HG03575 (cell line): Measurements from ENCODE around the gene DPP9.

ENCODE experiments used
- ATAC-seq: cut with Tn5 transposase; IDR thresholded peaks from one replicate; pipeline ENCODE4 v1.9.1; 2021; ENCODE audit not compliant: unreplicated experiment, insufficient number of reproducible peaks, low FRiP score; ENCODE audit errors: extremely low read depth

The DPP9 gene

DNA sequence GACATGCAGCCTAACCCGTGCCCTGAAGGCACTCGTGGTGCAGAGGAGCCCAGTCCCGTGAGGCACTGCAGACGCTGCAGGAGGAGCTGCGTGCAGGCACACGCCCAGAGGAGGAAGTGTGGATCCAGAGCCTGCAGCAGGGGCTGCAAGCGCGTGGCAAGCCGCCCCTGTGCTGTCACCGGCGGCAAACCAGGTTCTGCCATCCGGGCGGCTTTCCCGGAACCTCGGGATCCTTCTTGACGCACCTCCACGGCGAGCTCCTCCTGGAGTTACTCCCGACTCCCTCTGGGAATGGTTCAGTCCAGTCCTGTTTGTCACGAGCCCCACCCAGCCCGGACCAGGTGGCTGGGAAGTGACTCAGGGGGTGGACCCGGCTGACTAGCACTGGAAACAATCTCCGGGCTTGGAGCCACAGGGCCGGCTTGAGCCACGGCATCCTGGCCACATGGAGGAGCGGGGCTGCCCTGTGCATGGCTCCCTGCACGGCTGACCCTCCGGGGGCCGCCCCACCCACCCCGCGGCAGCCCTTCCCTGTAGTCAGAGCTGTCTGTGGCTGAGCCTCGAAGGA lies 10.2 kb downstream of the DPP9 start:
- no peak for ATAC-seq

DNA sequence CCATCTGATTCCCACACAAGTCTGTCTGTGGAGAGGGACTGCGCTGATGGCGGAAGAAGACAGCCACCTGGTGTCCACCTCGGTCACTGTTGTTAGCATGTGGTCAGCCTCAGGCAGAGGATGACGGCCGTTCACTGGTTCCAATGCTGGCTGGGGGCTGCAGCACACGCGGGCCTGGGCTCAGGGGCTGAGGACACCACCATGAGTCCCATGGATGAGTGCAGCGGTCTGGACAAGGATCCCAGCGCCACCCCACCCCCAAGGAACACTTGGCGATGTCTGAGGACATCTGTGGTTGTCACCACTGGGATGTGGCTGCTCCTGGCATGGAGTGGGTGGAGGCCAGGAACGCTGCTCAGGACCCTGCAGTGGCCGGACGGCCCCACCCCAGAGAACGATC lies 10.9 kb downstream of the DPP9 start:
- ATAC-seq = no peak

DNA sequence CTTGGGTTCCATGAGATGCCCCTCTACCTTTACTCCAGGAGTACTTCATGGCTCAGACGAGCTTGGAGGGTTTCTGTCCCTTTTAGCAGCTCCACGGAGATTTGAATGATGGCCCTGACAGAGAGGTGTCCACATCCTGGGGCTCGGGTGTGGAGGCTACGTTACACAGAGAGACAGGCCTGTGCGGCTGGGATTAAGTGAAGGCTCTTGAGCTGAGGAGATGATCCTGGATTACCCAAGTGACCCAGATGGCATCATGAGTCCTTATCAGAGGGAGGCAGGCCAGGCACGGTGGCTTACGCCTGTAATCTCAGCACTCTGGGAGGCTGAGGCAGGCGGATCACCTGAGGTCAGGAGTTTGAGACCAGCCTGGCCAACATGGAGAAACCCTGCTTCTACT lies 12.4 kb downstream of the DPP9 start:
- ATAC-seq = no peak

DNA sequence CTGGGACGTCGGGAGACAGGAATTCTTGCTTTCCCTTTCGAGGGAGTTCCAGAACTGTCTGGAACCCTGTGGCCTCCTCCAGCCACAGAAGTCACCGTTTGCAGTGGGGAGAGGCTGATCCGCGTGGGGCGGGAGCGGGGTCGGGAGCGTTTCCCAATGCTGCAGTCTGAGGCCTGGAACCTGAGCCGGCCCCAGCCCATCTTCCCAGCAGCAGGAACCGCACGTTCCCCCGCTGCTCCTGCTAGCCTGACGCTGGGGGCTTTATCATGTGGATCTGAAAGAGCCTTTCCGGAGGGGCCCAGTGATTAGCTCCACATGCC lies 13.4 kb downstream of the DPP9 start:
- no peak for ATAC-seq

DNA sequence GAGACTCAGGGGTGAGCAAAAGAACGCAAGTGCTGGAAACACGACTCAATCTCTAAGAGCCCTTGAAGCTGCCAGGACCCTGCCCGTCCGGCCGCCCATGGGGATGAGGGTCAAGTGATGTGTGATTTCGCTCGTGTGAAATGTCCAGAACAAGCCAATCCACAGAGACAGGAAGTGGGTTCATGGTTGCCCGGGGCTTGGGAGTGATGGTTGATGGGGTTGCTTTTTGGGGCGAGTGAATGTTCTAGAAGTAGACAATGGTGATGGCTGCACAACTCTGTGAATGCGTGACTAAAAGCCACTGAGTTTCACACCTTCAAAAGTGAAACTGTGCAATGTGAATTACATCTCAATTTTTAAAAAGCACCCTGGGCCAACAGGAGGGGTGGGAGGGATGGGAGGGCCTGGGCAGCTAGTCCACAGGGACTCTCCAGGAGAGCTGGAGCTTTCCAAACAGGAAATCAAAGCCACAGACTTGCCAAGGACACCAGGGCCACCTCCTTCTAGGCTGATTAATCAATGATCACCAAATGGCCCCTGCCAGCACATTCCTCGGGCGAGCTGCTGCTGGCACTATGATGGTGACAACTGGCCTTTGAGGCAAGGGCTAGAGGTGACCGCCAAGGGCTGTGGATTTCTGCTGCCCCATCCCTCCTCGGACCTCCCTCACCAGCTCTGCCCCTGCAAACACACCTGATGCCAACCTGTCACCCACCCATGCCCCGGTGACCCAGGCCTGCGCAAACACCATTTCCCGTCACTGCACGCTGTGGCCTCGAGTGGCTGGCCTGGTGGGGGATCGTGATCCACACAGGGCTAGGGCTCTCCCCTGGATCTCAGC lies 14.0 kb downstream of the DPP9 start:
- no peak for ATAC-seq

DNA sequence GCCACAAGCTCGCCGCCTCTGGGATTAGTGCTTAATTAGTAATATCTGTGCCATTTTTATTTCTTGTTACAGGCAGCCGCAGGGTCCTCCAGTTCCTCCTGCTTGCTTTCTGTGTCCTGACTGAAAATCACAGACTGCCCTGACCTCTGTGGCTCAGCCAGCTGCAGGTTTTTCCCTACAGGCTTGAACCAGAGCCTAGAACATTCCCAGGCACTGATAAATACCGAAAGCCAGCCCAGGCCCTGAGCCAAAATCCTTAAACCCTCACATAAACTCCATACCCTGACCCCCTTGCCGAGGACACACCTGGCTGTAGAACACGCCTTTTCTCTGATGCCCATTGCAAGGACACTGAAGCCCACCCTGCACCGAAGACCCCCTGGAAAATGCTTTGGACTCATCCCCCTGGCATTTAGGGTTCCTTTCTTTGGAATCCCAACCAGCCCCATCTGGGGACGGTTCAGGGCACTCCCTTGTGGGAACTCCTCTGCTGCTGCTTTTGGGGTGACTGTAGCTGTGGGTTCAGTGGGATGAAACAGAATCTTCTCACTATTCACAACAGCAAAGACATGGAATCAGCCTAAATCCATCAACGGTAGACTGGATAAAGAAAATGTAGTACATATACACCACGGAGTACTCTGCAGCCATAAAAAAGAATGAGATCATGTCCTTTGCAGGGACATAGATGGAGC lies 15.5 kb downstream of the DPP9 start:
- ATAC-seq = no peak

DNA sequence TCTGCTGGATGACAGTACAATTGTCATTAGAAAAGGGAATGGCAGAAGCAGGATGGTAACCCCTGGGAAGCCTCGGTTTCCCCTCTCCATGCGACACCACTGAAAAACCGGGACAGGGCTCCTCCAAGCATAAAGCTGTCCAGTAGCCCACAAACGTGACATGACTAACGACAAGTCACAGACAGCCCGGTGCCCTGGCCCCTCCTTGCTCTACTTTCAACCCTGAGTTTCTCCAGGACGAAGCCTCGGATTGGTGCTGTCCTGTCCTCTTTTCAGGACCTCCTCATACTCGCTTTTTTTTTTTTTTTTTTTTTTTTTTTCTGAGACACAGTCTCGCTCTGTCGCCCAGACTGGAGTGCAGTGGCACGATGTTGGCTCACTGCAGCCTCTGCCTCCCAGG lies 16.3 kb downstream of the DPP9 start:
- ATAC-seq = no peak

DNA sequence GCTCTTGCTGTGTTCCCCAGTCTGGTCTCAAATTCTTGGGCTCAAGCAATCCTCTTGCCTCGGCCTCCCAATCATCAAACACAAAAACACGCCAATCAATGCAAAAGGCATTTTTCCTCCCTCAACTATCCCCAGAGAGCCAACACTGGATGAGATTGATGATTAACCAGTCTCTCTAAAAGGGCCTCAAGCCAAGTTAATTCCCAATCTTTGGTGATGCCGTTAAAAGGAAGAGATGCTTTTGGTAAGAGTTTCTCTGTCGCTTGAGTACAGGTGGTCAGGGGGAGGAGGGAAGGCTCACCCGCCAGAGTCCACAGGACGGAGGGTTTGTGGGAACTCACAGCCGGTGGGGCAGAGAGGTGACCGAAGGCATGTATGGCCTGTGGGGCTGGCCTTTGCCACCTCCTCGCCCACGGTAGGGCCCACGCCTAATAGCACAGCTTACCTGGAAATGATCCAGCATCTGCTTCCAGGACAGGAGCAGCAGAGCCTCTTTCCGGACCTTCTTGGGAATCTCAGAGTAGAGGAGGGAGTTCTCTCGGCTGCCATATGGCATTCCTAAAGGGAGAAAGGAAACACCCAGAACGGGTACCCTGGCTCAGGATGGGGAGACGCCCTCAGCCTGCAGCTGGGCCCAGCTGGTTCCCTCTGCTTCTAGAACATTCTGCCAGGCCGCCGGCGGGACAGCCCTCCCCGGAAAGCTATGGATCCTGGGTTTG lies 18.1 kb downstream of the DPP9 start:
- ATAC-seq = no peak

DNA sequence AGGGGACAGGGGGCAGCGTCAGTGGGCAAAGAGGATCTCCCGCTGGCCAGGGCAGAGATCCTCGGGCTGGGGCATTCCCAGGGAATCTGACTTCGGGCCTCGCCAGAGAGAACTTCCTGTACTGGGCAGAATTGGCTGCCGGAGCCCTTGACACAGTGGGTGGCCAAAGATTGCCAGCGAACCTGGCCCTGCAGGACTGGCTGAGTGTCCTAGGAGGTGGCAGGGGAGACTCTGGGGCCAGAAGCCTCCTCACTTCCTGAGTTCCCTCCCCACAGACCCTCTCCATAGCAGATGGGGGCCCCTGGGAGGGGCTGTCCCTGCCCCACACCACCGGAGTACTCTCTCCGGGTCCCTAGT lies 19.3 kb downstream of the DPP9 start:
- no peak for ATAC-seq

DNA sequence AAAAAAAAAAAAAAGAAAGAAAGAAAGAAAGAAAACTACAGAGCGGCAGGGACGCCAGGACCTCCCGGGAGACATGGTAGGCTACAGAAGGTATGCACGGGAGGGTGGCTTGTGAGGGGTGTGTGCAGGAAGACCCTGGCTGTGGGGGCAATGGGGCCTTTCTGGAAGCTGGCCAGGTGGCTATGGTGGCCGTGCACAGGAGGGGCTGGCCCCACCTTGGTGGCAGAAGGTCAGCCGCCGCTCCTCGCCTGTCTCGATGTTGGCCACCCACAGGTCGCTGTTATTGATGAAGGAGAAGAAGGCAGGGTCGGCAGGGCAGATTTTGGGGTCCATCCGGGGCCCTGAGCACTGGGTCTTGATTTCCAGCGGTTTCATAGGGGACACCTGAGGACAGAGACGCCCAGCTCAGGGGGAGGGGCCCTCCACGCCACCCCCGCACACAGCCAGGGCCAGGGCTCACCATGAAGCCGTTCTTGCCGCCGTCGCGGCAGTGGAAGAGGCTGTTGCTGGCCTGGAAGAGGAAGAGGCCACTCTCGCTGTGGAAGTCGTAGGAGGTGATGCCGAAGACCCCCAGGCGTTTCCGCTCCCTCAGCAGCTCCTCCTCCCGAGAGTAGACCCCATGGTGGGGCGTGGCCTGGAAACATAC lies 19.8 kb downstream of the DPP9 start:
- no peak for ATAC-seq

DNA sequence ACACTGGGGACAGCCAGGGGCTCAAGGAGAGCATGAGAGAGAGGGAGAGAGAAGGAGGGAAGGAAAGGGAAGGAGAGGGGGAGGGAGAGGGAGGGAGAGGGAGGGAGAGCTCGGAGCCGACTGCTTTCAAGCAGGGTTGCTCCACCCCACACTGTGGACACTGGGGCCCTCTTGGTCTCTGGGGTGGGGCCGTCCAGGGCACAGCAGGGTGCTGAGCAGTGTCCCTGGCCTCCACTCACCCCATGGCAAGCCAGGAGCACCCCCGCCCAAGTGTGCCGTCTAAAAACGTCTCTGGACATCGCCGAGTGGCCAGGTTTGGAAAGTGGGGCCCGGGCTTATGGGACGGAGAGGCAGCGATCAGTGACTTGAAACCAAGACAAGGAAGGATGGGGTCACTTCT lies 20.9 kb downstream of the DPP9 start:
- no peak for ATAC-seq

DNA sequence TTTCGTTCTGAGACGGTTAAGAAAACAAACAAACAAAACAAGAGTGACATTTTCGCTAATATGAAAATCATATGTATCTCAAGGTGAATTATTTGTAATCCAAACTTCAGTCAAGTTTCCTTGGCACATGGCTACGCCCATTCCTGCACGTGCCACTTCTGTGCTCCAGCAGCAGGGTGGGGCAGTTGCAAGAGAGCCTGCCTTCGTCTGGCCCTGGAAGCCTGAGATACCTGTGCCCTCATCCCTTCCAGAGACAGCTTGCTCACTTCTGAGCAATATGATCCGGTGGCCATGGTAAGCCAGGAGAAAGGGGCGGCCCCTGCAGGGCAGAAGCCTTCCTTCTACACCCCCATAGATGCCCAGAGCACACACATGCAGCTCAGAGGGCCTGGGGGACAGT lies 22.1 kb downstream of the DPP9 start:
- ATAC-seq = no peak

DNA sequence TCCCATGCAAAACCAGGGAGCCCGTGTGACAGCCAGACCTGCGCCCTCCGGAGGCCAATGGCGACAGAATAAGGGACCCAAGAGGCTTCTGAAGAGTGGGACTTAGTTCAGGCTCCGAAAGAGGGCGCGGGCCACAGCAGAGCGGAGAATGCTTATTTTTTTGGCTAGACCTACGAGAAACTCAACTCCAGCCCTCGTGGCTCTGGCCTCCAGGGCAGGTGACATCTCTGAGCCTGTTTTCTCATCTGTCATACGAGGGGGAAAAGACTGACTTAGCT lies 23.0 kb downstream of the DPP9 start:
- ATAC-seq = no peak

DNA sequence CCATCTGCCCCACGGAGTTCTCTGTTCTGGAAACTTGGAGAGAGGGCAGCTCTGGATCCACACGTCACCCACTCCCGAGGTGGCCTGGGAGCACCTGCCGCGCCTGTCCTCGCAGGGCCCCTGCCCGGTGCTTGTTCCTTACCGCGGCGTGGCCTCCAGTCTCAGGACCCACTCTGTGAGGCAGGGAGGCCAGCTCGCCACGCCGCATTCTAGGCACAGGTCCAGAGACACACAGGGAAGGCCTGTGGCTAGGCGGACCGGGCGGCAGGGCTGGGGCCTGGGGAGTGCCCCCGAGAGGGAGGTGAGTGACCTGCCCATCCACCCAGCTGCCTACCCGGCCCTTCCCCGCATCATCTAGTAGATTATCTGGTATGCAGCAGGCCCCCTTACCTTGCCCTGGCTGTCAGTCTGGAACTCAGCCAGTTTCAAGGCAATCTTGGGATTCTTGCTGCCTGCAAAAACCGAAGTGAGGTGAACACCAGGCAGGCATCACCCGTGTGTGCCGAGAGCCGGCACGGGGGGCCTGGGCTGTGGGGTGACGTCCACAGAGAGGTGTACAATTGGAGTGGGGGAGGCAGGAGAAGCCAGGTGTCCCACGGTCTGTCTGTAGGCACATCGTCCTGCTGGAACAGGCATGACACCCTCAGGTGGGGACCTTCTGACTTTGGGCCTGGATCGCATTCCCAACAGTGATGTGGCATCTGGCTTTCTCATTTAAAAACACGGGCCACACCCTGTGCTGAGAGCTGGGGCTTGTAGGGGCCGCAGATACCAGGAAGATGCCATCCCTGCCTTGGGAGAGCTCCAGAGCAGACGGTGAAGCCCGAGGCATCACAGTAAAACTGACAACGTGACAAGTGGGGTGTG lies 23.6 kb downstream of the DPP9 start:
- ATAC-seq = no peak

DNA sequence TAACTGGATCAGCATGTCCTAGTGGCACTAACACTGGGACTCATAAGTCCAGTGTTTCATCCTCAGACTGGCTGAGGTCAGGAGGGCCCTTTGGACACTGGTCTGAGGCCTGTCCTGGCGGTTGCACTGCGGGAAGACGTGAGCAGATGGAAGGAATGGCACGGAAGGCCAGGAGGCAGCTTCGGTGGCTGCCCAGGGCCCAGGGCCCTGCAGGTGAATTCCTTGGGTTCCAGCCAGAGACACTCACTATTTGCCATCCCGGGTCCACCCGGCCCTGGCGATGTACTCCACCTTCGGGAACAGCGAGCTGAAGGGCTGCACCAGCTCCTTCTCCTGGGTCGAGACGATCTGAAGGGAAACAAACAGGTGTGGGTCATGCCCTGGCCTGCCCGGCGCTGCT lies 26.3 kb downstream of the DPP9 start:
- no peak for ATAC-seq

DNA sequence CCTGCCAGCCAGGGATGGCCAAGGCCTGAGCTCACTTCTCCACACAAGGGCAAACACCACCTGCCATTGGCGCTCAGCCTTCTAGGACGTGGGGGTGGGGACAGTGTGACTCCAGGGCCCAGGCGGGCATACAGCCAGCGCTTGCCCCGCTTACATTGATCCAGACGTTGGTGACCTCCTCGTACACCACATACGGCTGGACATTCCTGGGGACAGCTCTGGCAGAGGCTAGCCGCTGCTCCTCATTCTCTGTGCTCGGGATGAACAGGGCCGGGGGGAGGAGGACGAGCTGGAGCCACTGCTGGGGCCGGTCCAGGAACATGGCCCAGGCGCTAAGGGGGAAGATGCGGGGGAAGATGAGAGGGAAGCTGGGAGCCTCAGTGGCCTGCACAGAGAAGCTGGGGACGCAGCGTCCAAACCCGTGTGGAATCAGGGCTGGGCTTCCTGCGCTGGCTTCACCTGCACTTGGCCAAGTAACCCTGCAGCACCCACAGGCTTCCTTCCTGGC lies 28.4 kb downstream of the DPP9 start:
- ATAC-seq = no peak

DNA sequence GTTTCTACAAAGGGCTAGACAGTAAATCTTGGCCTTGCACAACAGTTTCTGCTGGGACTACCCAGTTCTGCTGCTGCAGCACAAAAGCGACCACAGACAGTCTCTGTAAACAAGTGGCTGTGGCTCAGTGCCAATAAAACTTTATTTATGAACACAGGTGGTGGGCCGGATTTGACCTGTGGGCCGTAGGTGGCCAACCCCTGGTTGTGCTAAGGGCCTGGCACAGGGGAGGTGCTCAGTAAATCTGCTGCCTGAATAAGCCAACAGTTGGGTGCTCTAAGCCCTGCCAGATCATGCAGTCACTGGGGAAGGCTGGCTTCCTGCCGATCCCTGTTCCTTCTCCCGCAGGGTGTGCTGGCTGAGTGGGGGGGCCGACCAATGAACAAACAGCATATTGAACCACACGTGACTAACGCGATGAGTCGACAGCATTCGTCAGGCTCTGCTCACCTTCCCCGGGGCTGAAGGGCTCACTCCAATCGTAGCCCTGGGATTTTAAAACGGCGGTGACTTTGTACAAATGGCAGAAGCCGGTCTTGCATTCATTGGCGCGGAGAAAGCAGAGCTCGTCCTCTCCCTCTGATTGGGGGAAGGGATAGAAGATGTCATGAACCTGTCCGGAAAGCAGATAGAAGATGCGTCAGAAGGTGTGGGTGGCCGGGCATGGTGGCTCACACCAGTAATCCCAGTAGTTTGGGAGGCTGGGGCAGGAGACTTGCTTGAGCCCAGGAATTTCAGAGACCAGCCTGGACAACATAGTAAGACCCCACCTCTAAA lies 29.2 kb downstream of the DPP9 start:
- ATAC-seq = no peak
